ENCODE results near the gene SIRPA. TPM values are rescaled to one million over a fixed set of nuclear protein-coding genes. Genes with fewer than 3 reads are reported as not detected.

The SIRPA gene
- total RNA-seq, 1 experiment from 2014 or later: 6.0 TPM

DNA sequence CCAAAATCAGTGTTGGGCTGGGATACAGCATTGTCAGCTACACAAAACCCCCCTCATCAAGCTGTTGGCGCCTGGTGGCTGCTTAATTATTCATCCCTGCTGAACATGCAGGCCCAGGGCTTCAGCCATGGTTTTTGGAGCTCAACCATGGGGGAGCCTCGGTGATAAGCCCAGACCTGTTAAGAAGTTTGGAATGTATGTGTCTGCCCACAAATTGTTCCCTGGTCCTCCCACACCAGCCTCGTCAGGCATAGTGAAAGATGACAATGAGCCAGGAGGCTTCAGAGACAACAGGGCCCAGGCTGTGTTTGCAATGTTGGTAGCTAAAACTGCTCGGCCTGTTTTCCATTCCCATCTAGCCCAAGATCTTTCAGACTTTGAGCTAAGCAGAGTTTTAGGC, 34.8 kb upstream of the SIRPA start:
- H2BK120ac ChIP-seq (ENCODE audit: low read depth, low read length, poor library complexity, severe bottlenecking): no peak overlapping the region
- H3K23me2 ChIP-seq (ENCODE audit: insufficient read length, low read depth, low read length, poor library complexity, severe bottlenecking): no peaks in the 10 kb centered on the region
- TF ChIP-seq, protein P1, sequence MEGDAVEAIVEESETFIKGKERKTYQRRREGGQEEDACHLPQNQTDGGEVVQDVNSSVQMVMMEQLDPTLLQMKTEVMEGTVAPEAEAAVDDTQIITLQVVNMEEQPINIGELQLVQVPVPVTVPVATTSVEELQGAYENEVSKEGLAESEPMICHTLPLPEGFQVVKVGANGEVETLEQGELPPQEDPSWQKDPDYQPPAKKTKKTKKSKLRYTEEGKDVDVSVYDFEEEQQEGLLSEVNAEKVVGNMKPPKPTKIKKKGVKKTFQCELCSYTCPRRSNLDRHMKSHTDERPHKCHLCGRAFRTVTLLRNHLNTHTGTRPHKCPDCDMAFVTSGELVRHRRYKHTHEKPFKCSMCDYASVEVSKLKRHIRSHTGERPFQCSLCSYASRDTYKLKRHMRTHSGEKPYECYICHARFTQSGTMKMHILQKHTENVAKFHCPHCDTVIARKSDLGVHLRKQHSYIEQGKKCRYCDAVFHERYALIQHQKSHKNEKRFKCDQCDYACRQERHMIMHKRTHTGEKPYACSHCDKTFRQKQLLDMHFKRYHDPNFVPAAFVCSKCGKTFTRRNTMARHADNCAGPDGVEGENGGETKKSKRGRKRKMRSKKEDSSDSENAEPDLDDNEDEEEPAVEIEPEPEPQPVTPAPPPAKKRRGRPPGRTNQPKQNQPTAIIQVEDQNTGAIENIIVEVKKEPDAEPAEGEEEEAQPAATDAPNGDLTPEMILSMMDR (conservative IDR thresholded peaks at IDR 0.05): no peak
- Mint-ChIP-seq H3K36me3 (ENCODE audit: insufficient read depth in 1 of 3, low read depth in 3 of 3) (no peaks in the 10 kb centered on the region), H3K4me1 (peaks cover 17 to 36% of the 10 kb centered on the region in 2 experiments), H3K4me3 (no peak overlapping the region), H3K9me3 (no peaks in the 10 kb centered on the region), H3K27ac (no peak overlapping the region), H3K27me3 (ENCODE audit: low read depth) (peaks cover 9% of the 10 kb centered on the region)
- no peak overlapping the region for H2BK20ac ChIP-seq (ENCODE audit: low read depth, low read length, poor library complexity, severe bottlenecking)
- no peak overlapping the region for H3K18ac ChIP-seq (ENCODE audit: insufficient read length, low read depth, low read length)
- H3K4me1 ChIP-seq (ENCODE audit: insufficient read depth, low read length): no peaks in the 10 kb centered on the region; the same call in 1 of the 2 replicates
- H4K91ac ChIP-seq (ENCODE audit: insufficient read length, low read depth, low read length): no peak overlapping the region
- no peak overlapping the region for H3K4ac ChIP-seq (ENCODE audit: low read depth, low read length)
- no peaks in the 10 kb centered on the region for H3K79me1 ChIP-seq (ENCODE audit: insufficient read depth, low read depth, low read length, poor library complexity, severe bottlenecking)
- no peak overlapping the region for H2BK12ac ChIP-seq (ENCODE audit: insufficient read length, low read depth, low read length)
- no peak overlapping the region for H3K9ac ChIP-seq (ENCODE audit: extremely low read depth, insufficient read length, low read length)
- no CpG with 5 or more reads among the region's 4 CpGs for WGBS (ENCODE audit: extremely low coverage, insufficient read length, low lambda C conversion rate)
- H4K20me1 ChIP-seq (ENCODE audit: control insufficient read depth, insufficient read depth, insufficient read length): no peaks in the 10 kb centered on the region
- H3K56ac ChIP-seq (ENCODE audit: insufficient read length, low read depth, low read length): no peak overlapping the region
- H4K8ac ChIP-seq (replicated peaks; ENCODE audit: insufficient read length, low read depth, low read length): no peak overlapping the region
- no peak overlapping the region for H2AK5ac ChIP-seq (ENCODE audit: insufficient read length, low read length)
- no peak overlapping the region for H2BK15ac ChIP-seq (ENCODE audit: low read depth, low read length)
- no peaks in the 10 kb centered on the region for H3K27me3 ChIP-seq (ENCODE audit: insufficient read depth, low read length)
- no peaks in the 10 kb centered on the region for H3K9me3 ChIP-seq (ENCODE audit: control insufficient read depth, low read depth, low read length)
- no peak overlapping the region for H2BK5ac ChIP-seq (ENCODE audit: insufficient read length, low read length)
- no peak overlapping the region for H4K5ac ChIP-seq (ENCODE audit: insufficient read length, low read depth, low read length)
- no peak overlapping the region for H3K27ac ChIP-seq (ENCODE audit: insufficient read length, low read depth, low read length)
- H3K4me2 ChIP-seq (ENCODE audit: insufficient read depth, insufficient read length, low read length): no peak overlapping the region
- no peak overlapping the region for H3T11ph ChIP-seq (ENCODE audit: low read length)
- no peak overlapping the region for H2AFZ ChIP-seq (ENCODE audit: low read length)
- no peak for DNase-seq
- H3K23ac ChIP-seq (ENCODE audit: insufficient read length, low read depth, low read length): no peak overlapping the region
- H3K14ac ChIP-seq (ENCODE audit: insufficient read depth, low read length): no peak overlapping the region
- no peaks in the 10 kb centered on the region for H3K79me2 ChIP-seq (ENCODE audit: insufficient read depth, low read length)

Data from H9 (cell line).